Measurements from ENCODE around the gene NTN1.

DNA sequence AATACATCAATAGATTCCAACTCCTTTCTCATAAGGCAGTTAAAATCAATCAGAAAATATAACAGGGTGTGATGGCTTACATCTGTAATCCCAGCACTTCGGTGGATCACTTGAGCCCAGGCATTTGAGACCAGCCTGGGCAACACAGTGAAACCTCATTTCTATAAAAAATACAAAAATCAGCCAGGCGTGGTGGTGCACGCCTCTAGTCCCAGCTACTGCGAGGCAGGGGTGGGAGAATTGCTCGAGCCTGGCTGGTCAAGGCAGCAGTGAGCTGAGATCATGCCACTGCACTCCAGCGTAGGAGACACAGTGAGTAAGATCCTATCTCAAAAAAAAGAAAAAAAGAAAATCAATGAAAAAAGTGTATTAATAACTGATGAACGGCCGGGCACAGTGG is 258.6 kb downstream of the NTN1 start:
- TF ChIP-seq POLR2A (IDR thresholded peaks at IDR 0.05): no peak
- TF ChIP-seq, protein P1, sequence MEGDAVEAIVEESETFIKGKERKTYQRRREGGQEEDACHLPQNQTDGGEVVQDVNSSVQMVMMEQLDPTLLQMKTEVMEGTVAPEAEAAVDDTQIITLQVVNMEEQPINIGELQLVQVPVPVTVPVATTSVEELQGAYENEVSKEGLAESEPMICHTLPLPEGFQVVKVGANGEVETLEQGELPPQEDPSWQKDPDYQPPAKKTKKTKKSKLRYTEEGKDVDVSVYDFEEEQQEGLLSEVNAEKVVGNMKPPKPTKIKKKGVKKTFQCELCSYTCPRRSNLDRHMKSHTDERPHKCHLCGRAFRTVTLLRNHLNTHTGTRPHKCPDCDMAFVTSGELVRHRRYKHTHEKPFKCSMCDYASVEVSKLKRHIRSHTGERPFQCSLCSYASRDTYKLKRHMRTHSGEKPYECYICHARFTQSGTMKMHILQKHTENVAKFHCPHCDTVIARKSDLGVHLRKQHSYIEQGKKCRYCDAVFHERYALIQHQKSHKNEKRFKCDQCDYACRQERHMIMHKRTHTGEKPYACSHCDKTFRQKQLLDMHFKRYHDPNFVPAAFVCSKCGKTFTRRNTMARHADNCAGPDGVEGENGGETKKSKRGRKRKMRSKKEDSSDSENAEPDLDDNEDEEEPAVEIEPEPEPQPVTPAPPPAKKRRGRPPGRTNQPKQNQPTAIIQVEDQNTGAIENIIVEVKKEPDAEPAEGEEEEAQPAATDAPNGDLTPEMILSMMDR (IDR thresholded peaks at IDR 0.05): no peak

All from heart left ventricle (tissue), 13 donors.